GM12864 (cell line): ENCODE data around the gene PDIA5.

Experiments used
- DNase-seq: peaks from one replicate; pipeline ENCODE4 v3.0.0-alpha.2; 2011; ENCODE audit warnings: low read depth
- H3K4me3 ChIP-seq: 2 replicates; pipeline ENCODE4 v1.5.1; 2011; ENCODE audit warnings: mild to moderate bottlenecking, low read depth, low read length, control low read depth
- TF ChIP-seq, protein P1 (sequence below): IDR thresholded peaks from 2 replicates; pipeline ENCODE4 v1.5.1; 2011; ENCODE audit warnings: low read depth, mild to moderate bottlenecking, moderate library complexity, low read length, control low read depth, inconsistent platforms; ENCODE audit errors: missing control alignments

PDIA5 gene

DNA sequence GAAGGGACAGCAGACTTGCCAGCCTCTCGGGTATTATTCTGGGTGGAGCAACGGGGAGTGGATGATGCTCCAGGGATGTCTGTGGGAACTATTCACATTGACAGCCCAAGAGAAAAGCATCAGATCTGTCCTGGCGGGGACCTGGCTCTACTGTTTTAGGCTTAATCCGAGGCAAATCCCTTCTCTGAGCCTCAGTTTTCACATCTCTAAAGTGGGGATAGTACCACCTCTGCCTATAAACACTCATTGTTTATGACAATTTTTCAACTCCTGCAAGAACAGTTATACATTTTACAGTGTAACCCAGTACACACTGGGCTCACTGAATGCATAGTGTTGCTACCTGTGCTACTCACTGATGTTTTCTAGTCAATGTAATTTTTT is 9.3 kb downstream of the PDIA5 start:
- TF ChIP-seq, protein P1, sequence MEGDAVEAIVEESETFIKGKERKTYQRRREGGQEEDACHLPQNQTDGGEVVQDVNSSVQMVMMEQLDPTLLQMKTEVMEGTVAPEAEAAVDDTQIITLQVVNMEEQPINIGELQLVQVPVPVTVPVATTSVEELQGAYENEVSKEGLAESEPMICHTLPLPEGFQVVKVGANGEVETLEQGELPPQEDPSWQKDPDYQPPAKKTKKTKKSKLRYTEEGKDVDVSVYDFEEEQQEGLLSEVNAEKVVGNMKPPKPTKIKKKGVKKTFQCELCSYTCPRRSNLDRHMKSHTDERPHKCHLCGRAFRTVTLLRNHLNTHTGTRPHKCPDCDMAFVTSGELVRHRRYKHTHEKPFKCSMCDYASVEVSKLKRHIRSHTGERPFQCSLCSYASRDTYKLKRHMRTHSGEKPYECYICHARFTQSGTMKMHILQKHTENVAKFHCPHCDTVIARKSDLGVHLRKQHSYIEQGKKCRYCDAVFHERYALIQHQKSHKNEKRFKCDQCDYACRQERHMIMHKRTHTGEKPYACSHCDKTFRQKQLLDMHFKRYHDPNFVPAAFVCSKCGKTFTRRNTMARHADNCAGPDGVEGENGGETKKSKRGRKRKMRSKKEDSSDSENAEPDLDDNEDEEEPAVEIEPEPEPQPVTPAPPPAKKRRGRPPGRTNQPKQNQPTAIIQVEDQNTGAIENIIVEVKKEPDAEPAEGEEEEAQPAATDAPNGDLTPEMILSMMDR, result no peak
- H3K4me3 ChIP-seq, result no peak overlapping the region
- DNase-seq, result no peak

DNA sequence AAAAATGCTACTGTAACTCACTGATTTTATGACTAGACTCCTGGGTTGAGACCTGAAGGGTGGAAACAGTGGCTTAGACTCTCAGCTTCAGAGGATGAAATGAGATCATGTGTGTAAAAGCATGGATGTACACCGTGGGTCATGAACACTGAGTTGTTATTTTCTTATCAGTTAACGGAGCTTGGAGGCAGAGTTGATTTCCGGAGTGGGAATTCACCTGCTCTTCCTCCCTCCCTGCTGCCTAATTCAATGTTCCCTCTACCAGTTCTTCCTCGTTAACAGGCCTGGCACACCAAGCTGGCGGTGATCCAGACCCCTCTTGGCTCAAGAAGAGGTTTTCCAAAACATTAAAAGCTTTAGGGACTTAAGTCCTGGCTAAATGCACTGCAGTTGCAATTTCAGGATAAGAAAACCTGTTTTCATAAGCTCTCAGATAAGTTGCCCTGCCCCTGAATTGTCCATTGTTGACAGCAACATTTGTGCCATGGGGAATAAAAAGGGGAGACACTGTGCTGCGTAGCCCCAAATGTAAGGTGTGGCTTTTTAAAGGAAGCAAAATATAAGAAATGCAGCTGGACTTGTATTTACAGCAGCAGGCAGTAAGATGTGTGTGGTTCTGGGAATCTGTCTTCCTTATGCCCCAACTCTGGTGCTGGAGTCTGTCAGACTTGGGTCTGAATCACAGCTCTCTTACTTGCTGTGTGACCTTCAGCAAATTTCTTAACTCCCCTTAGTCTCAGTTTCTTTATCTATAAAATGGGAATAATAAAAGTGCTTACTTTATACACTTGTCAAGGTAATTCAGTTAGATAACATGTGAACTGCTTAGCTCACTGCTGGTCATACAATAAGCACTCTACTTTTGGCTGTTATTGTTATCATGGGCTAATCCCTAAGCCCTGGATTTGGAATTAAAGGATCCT is 9.9 kb downstream of the PDIA5 start:
- no peak overlapping the region for H3K4me3 ChIP-seq
- DNase-seq, result no peak
- TF ChIP-seq, protein P1, result no peak

DNA sequence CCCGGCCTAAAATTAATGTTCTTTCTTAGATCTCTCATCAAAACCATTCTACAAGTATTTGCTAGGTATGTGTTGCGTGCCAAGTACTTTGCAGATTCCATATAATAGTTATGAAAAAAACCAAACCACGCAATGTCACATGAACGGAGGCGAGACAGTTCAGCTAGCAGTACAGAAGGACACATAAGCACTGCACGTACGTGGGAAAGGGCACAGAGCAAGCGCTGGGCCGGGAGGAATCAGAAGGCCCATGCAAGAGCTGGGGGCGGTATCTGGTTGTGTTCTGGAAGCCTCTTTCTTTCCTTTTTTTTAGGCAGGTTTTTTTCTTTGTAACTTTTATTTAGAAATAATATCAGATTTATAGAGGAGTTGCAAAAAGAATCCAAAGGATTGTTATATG is 11.3 kb downstream of the PDIA5 start:
- no peak overlapping the region for H3K4me3 ChIP-seq
- TF ChIP-seq, protein P1, result no peak
- DNase-seq, result no peak

DNA sequence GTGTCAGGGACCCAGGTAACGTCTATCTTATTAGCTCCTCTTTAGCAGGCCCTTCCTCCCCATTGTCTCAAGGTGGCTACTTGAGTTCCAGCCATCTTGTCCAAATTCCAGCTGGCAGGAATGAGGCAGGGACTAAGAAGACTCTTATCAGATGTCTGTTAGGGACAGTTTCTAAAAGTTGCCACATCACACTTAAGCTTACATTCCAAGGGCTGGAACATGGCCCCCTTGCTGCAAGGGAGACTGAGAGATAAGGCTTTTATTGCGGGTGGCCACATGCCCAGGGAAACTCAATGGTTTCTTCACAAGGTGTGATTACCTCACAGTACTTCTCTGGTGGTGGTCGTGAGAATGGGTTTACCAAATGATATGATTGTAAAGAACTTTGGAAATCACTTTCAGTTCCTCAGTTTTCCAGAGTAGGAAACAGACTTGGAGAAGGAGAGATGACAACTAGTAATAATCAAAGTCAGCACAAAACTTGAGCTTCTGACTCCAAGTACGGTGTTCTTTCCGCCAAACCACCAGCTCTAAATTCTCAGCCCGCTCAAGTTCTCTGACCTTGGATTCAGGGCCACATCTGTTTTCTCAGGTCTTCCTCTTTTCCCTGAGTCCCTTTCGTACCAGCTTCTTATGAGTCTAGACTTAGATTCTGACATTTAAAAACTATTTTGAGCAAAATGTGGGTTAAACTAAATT is 14.2 kb downstream of the PDIA5 start:
- TF ChIP-seq, protein P1, result no peak
- DNase-seq, result no peak
- no peak overlapping the region for H3K4me3 ChIP-seq

DNA sequence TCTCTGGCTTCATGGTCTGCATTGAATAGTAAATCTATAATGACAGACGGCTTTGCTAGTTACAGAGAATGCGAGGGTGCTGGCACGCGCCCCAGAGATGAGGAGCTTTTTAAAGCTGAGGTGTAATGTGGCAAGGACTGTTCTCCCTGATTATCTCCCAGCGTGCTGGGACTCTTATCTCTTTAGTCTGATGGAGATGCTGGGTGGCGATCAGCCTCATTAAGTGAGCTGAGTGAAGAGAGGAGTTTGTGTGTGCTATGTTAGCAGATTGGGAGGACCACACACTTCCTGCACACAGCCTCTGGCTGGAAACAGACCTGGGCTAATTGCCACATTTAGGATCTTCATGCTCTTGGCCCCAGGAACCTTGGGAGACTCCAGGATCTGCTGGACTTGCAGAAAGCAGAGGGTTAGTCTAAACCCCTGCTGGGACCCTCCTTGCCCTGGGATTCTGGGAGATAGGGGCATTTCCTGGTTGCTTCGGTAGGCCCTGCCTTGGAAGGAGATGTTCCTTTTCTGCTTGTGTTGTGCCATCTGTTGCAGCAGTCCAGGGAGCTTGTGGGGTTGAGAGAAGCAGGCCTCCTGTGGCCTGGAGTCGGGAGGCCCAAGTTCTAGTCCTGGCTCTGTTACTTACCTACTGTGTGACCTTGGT is 15.0 kb downstream of the PDIA5 start:
- no peak for DNase-seq
- TF ChIP-seq, protein P1, result no peak
- no peak overlapping the region for H3K4me3 ChIP-seq

DNA sequence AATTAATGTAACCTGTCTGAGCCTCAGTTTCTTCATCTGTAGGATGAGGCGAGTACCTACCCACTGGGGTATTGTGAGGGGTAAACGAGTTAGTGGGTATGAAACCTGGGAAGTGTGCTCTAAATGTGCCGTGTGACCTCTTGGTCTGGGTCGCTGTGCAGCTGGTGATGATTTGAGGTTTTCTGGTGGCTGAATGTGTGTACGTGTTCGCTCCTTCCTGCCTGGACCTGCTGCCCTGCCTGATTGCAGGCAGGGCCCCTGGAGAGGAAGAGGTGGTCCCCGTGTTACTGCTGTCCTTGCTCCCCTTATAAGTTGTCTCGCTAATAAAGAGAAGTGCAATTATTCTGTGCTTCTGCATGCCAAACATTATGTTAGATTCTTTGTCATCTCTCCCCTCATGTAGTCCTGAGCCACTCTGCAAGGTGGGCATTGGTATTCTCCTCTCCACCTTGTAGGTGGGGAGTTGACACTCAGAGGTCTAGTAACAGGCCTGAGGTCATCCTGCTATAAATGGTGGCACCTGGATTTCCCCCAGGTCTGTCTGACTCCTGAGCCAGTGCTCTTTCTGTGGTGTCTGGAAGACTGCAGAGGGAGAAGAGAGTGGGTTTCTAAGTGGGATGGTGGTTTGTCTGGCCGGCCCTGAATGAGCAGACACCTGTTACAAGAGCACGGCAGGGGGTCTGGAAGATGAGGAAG is 15.7 kb downstream of the PDIA5 start:
- TF ChIP-seq, protein P1, result no peak
- no peak for DNase-seq
- no peak overlapping the region for H3K4me3 ChIP-seq
